Uterus (tissue), 4 donors: ENCODE measurements around the gene CAMKV. TPM values are rescaled to one million over a fixed set of nuclear protein-coding genes. Genes with fewer than 3 reads are reported as not detected.

Experiments used
- DNase-seq, 2 donors: peaks; one replicate each; pipeline ENCODE4 v3.0.0-alpha.2; 2019 to 2020
- H3K27ac ChIP-seq, 2 donors: fragments of 200-600 bp; sonication (generic); 1 replicate in 1 of 2; 2 replicates in 1 of 2; pipeline ENCODE4 v1.5.1; 2016 to 2018
- H3K27me3 ChIP-seq, 2 donors: fragments of 200-600 bp; sonication (generic); one replicate each; pipeline ENCODE4 v1.5.1; 2018 to 2019; ENCODE audit warnings: control low read depth in 1 of 2
- H3K36me3 ChIP-seq, 2 donors: fragments of 200-600 bp; sonication (generic); one replicate each; pipeline ENCODE4 v1.5.1; 2019; ENCODE audit warnings: control low read depth in 1 of 2
- H3K4me1 ChIP-seq, 2 donors: fragments of 200-600 bp; sonication (generic); one replicate each; pipeline ENCODE4 v1.5.1; 2018 to 2019; ENCODE audit warnings: control low read depth in 1 of 2
- H3K4me3 ChIP-seq, 2 donors: fragments of 200-600 bp; sonication (generic); 1 replicate in 1 of 2; 2 replicates in 1 of 2; pipeline ENCODE4 v1.5.1; 2018 to 2019; ENCODE audit warnings: mild to moderate bottlenecking in 1 of 2
- H3K9me3 ChIP-seq, 2 donors: fragments of 200-600 bp; sonication (generic); one replicate each; pipeline ENCODE4 v1.5.1; 2019; ENCODE audit warnings: control low read depth in 1 of 2
- CTCF ChIP-seq, 4 experiments: fragments of 200-600 bp in 2 of 4; fragments of 450-650 bp in 2 of 4; sonication (generic) in 2 of 4; IDR thresholded peaks; one replicate each; pipeline ENCODE4 v1.5.1; 2016 to 2019; ENCODE audit warnings: antibody characterized with exemption in 4 of 4, mild to moderate bottlenecking in 2 of 4, moderate library complexity in 1 of 4
- POLR2A ChIP-seq, 2 donors: fragments of 450-650 bp; IDR thresholded peaks; one replicate each; pipeline ENCODE4 v1.6.1; 2016; ENCODE audit warnings: antibody characterized with exemption in 2 of 2, mild to moderate bottlenecking in 1 of 2, moderate library complexity in 1 of 2
- intact Hi-C: fragments of 100-400 bp; cut with DNase I; formaldehyde crosslinking; loops from one replicate; pipeline ENCODE4 v1.15.1; 2023; ENCODE audit warnings: low total_unique reads
- total RNA-seq, 4 donors: library from RNA; depleted of rRNA in 3 of 4; stranded (reverse); fragments of >200 nt in 3 of 4; gene quantifications; one replicate each; pipeline versions ENCODE4 v1.1.0 to v1.2.4, GENCODE V29; 2014 to 2023
- donor health status: DM: yes; HTN: yes; CAD: no.

Gene CAMKV
- total RNA-seq, 4 donors from 2014 or later: 0.28 TPM; not detected in 3

- Histone ChIP-seq H3K27me3 (no peaks in the 10 kb centered on the region), H3K36me3 (no peaks in the 10 kb centered on the region), H3K9me3 (no peaks in the 10 kb centered on the region), H3K4me3 (no peak overlapping the region), H3K27ac (no peak overlapping the region), H3K4me1 (no peaks in the 10 kb centered on the region)
- intact Hi-C loops: no loop called here
- TF ChIP-seq POLR2A (IDR thresholded peaks at IDR 0.05): no peak
- no peak for TF ChIP-seq CTCF (IDR thresholded peaks at IDR 0.05)
- DNase-seq: no peak
Observed at GRCh38 chr3:49886922-49887265, 17.2 kb upstream of the CAMKV start.

- DNase-seq: no peak
- no peaks in the 10 kb centered on the region for H3K27me3 ChIP-seq
- no peak overlapping the region for H3K4me3 ChIP-seq
- no peak for TF ChIP-seq POLR2A (IDR thresholded peaks at IDR 0.05)
- TF ChIP-seq CTCF (IDR thresholded peaks at IDR 0.05): no peak
- intact Hi-C loops: no loop called here
- H3K27ac ChIP-seq: no peak overlapping the region
- H3K4me1 ChIP-seq: no peaks in the 10 kb centered on the region
- H3K36me3 ChIP-seq: no peaks in the 10 kb centered on the region
- H3K9me3 ChIP-seq: no peaks in the 10 kb centered on the region
Observed at GRCh38 chr3:49883998-49884397, 14.3 kb upstream of the CAMKV start.

DNA sequence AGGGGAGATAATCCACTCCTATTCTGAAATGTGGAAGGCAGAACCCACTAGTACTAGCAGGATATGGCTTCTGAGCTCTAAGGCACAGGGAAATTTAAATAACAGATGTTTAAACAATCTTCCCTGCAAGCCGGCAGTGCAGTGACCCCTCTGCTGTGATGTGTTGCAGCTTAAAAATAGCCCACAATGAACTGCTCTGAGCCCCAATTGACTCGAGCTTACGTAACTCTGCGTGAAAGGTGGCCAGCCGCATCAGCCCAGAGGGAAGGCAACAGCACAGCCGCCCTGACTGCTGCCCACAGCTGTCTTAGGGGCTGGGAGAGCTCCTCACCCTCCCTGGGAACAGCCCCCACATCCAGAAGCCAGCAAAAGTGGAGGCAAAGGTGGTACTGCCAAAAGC lies 12.5 kb upstream of the CAMKV start:
- Histone ChIP-seq H3K27me3 (no peaks in the 10 kb centered on the region), H3K27ac (no peak overlapping the region), H3K36me3 (no peaks in the 10 kb centered on the region), H3K9me3 (no peaks in the 10 kb centered on the region), H3K4me3 (no peak overlapping the region), H3K4me1 (no peaks in the 10 kb centered on the region)
- no peak for TF ChIP-seq CTCF (IDR thresholded peaks at IDR 0.05)
- TF ChIP-seq POLR2A (IDR thresholded peaks at IDR 0.05): no peak
- intact Hi-C loops: no loop called here
- no peak for DNase-seq

- Histone ChIP-seq H3K27ac (no peak overlapping the region), H3K27me3 (no peaks in the 10 kb centered on the region), H3K4me3 (no peak overlapping the region), H3K36me3 (no peaks in the 10 kb centered on the region), H3K9me3 (no peaks in the 10 kb centered on the region), H3K4me1 (no peaks in the 10 kb centered on the region)
- intact Hi-C loops: no loop called here
- TF ChIP-seq CTCF (IDR thresholded peaks at IDR 0.05) (no peak), POLR2A (IDR thresholded peaks at IDR 0.05) (no peak)
- DNase-seq: no peak
Observed at GRCh38 chr3:49880581-49881315, 11.0 kb upstream of the CAMKV start.

GRCh38 chr3:49879721-49880120 lies 10.0 kb upstream of the CAMKV start:
- no peak for DNase-seq
- H3K27ac ChIP-seq: no peak overlapping the region
- intact Hi-C loops: no loop called here
- H3K27me3 ChIP-seq: no peaks in the 10 kb centered on the region
- H3K9me3 ChIP-seq: no peaks in the 10 kb centered on the region
- no peak overlapping the region for H3K4me3 ChIP-seq
- TF ChIP-seq CTCF (IDR thresholded peaks at IDR 0.05) (no peak), POLR2A (IDR thresholded peaks at IDR 0.05) (no peak)
- H3K36me3 ChIP-seq: no peaks in the 10 kb centered on the region
- no peaks in the 10 kb centered on the region for H3K4me1 ChIP-seq
